Endothelial cell (in vitro differentiated cells): ENCODE measurements around the gene PPM1H. TPM values are rescaled to one million over a fixed set of nuclear protein-coding genes. Genes with fewer than 3 reads are reported as not detected.
"Not testable (repeated sequence)": the region's sequence is repeated elsewhere in the genome, so short reads cannot be mapped to it uniquely, and the experiment has no call there.

Source experiments
- DNase-seq: peaks from one replicate; pipeline ENCODE4 v3.0.0; 2021; ENCODE audit warnings: low spot score
- H3K27ac Mint-ChIP-seq: one replicate; pipeline ENCODE4 v1.8.0; 2021; ENCODE audit warnings: mixed read lengths, inconsistent platforms; ENCODE audit not compliant: unreplicated experiment
- H3K27me3 Mint-ChIP-seq: one replicate; pipeline ENCODE4 v1.8.0; 2021; ENCODE audit warnings: mild to moderate bottlenecking, moderate library complexity, mixed read lengths, inconsistent platforms; ENCODE audit not compliant: unreplicated experiment
- H3K36me3 Mint-ChIP-seq: one replicate; pipeline ENCODE4 v1.8.0; 2021; ENCODE audit warnings: mild to moderate bottlenecking, low read depth, mixed read lengths, inconsistent platforms; ENCODE audit not compliant: unreplicated experiment
- H3K4me1 Mint-ChIP-seq: one replicate; pipeline ENCODE4 v1.8.0; 2021; ENCODE audit warnings: mild to moderate bottlenecking, mixed read lengths, inconsistent platforms; ENCODE audit not compliant: unreplicated experiment
- H3K4me3 Mint-ChIP-seq: one replicate; pipeline ENCODE4 v1.8.0; 2021; ENCODE audit warnings: mild to moderate bottlenecking, mixed read lengths, inconsistent platforms; ENCODE audit not compliant: unreplicated experiment
- H3K9me3 Mint-ChIP-seq: one replicate; pipeline ENCODE4 v1.8.0; 2021; ENCODE audit warnings: mixed read lengths, inconsistent platforms; ENCODE audit not compliant: unreplicated experiment
- CTCF ChIP-seq: fragments of 200-600 bp; sonication (generic); IDR thresholded peaks from one replicate; pipeline ENCODE4 v1.5.0; 2021; ENCODE audit warnings: antibody characterized with exemption; ENCODE audit not compliant: unreplicated experiment
- total RNA-seq: library from RNA; stranded (reverse); fragmentation: NEBNext Ultra II Directional; extraction: Animal tissue kit (Norgen Biotek cat#: 25700); gene quantifications from one replicate; pipeline ENCODE4 v1.2.1, GENCODE V29; 2021; ENCODE audit not compliant: unreplicated experiment

Gene PPM1H
- total RNA-seq, 1 donor from 2014 or later = 71.8 TPM

- Mint-ChIP-seq H3K9me3 (no peaks in the 10 kb centered on the region), H3K27ac (no peak overlapping the region), H3K27me3 (peaks cover 3% of the 10 kb centered on the region), H3K4me3 (no peak overlapping the region), H3K36me3 (peaks cover 24% of the 10 kb centered on the region), H3K4me1 (peaks cover 29% of the 10 kb centered on the region)
- TF ChIP-seq CTCF = no peak
- no peak for DNase-seq
Observed at GRCh38 chr12:62730649-62731048, 204.3 kb downstream of the PPM1H start.

- DNase-seq = not testable (repeated sequence)
- Mint-ChIP-seq H3K36me3 (peaks cover 19% of the 10 kb centered on the region), H3K4me1 (peaks cover 36% of the 10 kb centered on the region)
Observed at GRCh38 chr12:62729579-62730544, 205.1 kb downstream of the PPM1H start.

GRCh38 chr12:62728741-62729140 lies 206.2 kb downstream of the PPM1H start:
- Mint-ChIP-seq H3K9me3 (no peaks in the 10 kb centered on the region), H3K4me3 (no peak overlapping the region), H3K27ac (peak overlapping the region; percentile 26), H3K4me1 (peaks cover 36% of the 10 kb centered on the region), H3K27me3 (peaks cover 3% of the 10 kb centered on the region), H3K36me3 (peaks cover 12% of the 10 kb centered on the region)
- DNase-seq = no peak
- TF ChIP-seq CTCF = no peak

More at GRCh38 chr12:62729579-62730544, 205.1 kb downstream of the PPM1H start:
- not testable (repeated sequence) for H3K4me3 Mint-ChIP-seq, H3K9me3 Mint-ChIP-seq, H3K27me3 Mint-ChIP-seq, H3K27ac Mint-ChIP-seq

- H3K27me3 Mint-ChIP-seq = peaks cover 3% of the 10 kb centered on the region
- peaks cover 32% of the 10 kb centered on the region for H3K4me1 Mint-ChIP-seq
- no peak overlapping the region for H3K4me3 Mint-ChIP-seq
- H3K9me3 Mint-ChIP-seq = no peaks in the 10 kb centered on the region
- H3K27ac Mint-ChIP-seq = no peak overlapping the region
- DNase-seq = no peak
- peaks cover 15% of the 10 kb centered on the region for H3K36me3 Mint-ChIP-seq
- TF ChIP-seq CTCF = no peak
Observed at GRCh38 chr12:62726471-62726980, 208.4 kb downstream of the PPM1H start.

- no peak for DNase-seq
- Mint-ChIP-seq H3K27ac (no peak overlapping the region), H3K36me3 (peaks cover 18% of the 10 kb centered on the region), H3K27me3 (peaks cover 3% of the 10 kb centered on the region), H3K9me3 (no peaks in the 10 kb centered on the region), H3K4me3 (no peak overlapping the region), H3K4me1 (peaks cover 40% of the 10 kb centered on the region)
- no peak for TF ChIP-seq CTCF
Observed at GRCh38 chr12:62725781-62726180, 209.2 kb downstream of the PPM1H start.
